Measurements from ENCODE around the gene FLII. TPM values are rescaled to one million over a fixed set of nuclear protein-coding genes. Genes with fewer than 3 reads are reported as not detected.

The FLII gene
- total and polyA plus RNA-seq, 2 of the 8 experiments (the other 6 are each of a cell fraction or from before 2014, with no cell fraction given) = 300 to 549 TPM

DNA sequence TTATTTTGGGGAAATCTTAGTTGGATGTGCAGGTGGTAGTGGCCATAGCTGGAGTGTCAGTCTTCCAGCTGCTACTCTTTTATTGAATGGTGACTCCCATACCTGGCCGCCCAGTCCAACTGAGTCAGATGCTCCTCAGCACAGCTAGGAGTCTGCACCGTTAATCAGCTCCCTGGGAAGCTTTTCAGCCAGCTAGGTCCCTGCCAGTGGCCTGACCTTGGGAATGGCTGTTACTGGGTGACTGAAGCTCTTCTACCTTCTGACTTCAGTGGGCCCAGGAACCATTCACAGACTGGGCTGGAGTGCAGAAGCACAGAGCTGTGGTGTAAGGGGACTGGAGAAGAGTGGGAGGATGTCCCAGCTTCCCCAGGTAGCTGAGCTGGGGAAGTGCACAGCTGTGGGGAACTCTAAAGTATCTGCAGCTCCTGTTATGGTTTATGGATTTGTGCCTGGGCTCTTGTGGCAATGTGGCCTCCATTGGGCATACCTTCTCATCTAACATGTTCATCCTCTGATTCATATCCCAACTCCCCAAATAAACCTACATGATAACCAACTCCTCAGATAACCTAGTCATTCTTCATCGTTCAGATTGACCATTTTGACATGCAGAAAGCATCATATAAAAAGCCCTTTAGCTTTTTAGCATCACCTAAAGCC lies 60.9 kb downstream of the FLII start:
- no peaks in the 10 kb centered on the region for H3K9me3 ChIP-seq (ENCODE audit: insufficient read depth in 2 of 2, low read depth in 1 of 2, low read length in 1 of 2)
- no peak overlapping the region for H3K56ac ChIP-seq (replicated peaks; ENCODE audit: insufficient read length, low read depth, low read length)
- H3K27me3 ChIP-seq (replicated peaks in 1 of 4; ENCODE audit: control insufficient read depth in 3 of 4, extremely low read depth in 1 of 4, insufficient read depth in 3 of 4, low read length in 3 of 4) = no peaks in the 10 kb centered on the region
- H4K20me1 ChIP-seq (replicated peaks in 1 of 2; ENCODE audit: control insufficient read depth in 1 of 2, insufficient read depth in 2 of 2, low read length in 2 of 2) = peaks cover 20 to 40% of the 10 kb centered on the region in 2 experiments
- CTCF ChIA-PET (ENCODE audit: partially characterized antibody) = interaction anchor here (0.6 to 9.0 kb wide), 10 partner anchors 7 to 927 kb away, joined by 3 to 99 read pairs (median 4); no protein-coding TSS in a partner anchor
- POLR2A ChIA-PET (ENCODE audit: partially characterized antibody) = interaction anchor here (0.9 to 4.4 kb wide), 3 partner anchors 13 to 124 kb away, joined by 3 to 34 read pairs (median 4); partner anchors contain the start of genes ALKBH5 and MIEF2
- H2AK5ac ChIP-seq (ENCODE audit: low read depth, low read length) = no peak overlapping the region
- H3K79me2 ChIP-seq (ENCODE audit: control insufficient read depth in 1 of 2, insufficient read depth in 2 of 2, low read length in 2 of 2) = peaks cover 8 to 76% of the 10 kb centered on the region in 2 experiments; a peak in 3 of 4 replicates
- H3K14ac ChIP-seq (ENCODE audit: insufficient read length) = no peak overlapping the region
- H3K9ac ChIP-seq (replicated peaks in 1 of 4; ENCODE audit: extremely low read depth in 1 of 4, low read depth in 3 of 4, low read length in 3 of 4) = no peak overlapping the region
- no peak for TF ChIP-seq MAFK (IDR thresholded peaks at IDR 0.05; ENCODE audit: low read depth, low read length)
- no peak for TF ChIP-seq SP1 (IDR thresholded peaks at IDR 0.05; ENCODE audit: low read depth, low read length)
- TF ChIP-seq BRCA1 (IDR thresholded peaks at IDR 0.05; ENCODE audit: low read depth, low read length) = no peak
- no peak for TF ChIP-seq POLR2A (IDR thresholded peaks at IDR 0.05; ENCODE audit: control extremely low read depth in 1 of 2, low read depth in 2 of 2, low read length in 2 of 2)
- no peak overlapping the region for H4K5ac ChIP-seq (ENCODE audit: insufficient read length, low read depth, low read length)
- H2BK5ac ChIP-seq (ENCODE audit: low read depth, low read length) = no peak overlapping the region
- no peak overlapping the region for H2BK20ac ChIP-seq (ENCODE audit: low read length)
- no peak for FAIRE-seq
- H3K4me1 ChIP-seq (replicated peaks in 1 of 4; ENCODE audit: control insufficient read depth in 3 of 4, insufficient read depth in 4 of 4, low read length in 3 of 4) = peaks cover 0 to 4% (median 1%) of the 10 kb centered on the region in 4 experiments; a peak in 3 of 7 replicates
- no peaks in the 10 kb centered on the region for H3K23me2 ChIP-seq (ENCODE audit: low read depth, low read length)
- 92% methylated on average over 3 of the region's 3 CpGs; no CpG with 5 or more reads in 1 of the 2 experiments for WGBS, 2 experiments (ENCODE audit: extremely low coverage in 1 of 2, insufficient coverage in 1 of 2, insufficient read length in 1 of 2, insufficient replicate concordance in 2 of 2, low coverage in 1 of 2, low lambda C conversion rate in 2 of 2, missing lambda C conversion rate in 1 of 2)
- no peak overlapping the region for H4K91ac ChIP-seq (replicated peaks; ENCODE audit: insufficient read length, low read length)
- H3K36me3 ChIP-seq (ENCODE audit: control insufficient read depth in 2 of 4, insufficient read depth in 4 of 4, low read length in 3 of 4) = peaks cover 11 to 39% (median 28%) of the 10 kb centered on the region in 4 experiments; a peak in 7 of 8 replicates
- no peak for DNase-seq (ENCODE audit: low read depth in 1 of 2, low spot score in 2 of 2)
- H2BK120ac ChIP-seq (replicated peaks; ENCODE audit: low read depth, low read length) = no peak overlapping the region
- H3K23ac ChIP-seq (ENCODE audit: insufficient read length) = no peak overlapping the region
- H3K4me2 ChIP-seq (ENCODE audit: insufficient read depth in 1 of 2, low read depth in 2 of 2, low read length in 2 of 2) = no peak overlapping the region
- H4K8ac ChIP-seq (ENCODE audit: extremely low read depth, insufficient read depth, low read length) = no peak overlapping the region
- no peak overlapping the region for H3K4me3 ChIP-seq (ENCODE audit: extremely low read depth in 1 of 4, insufficient read depth in 2 of 4, low read depth in 3 of 4, low read length in 4 of 4)
- peaks cover 30% of the 10 kb centered on the region for H3K79me1 ChIP-seq (ENCODE audit: low read depth, low read length)
- no peak overlapping the region for H3K27ac ChIP-seq (ENCODE audit: low read depth, low read length)
- no peak overlapping the region for H3K4ac ChIP-seq (replicated peaks; ENCODE audit: insufficient read length, low read depth, low read length)
- no peak overlapping the region for H2AFZ ChIP-seq (ENCODE audit: low read length)
- H3K18ac ChIP-seq (ENCODE audit: extremely low read depth, low read length) = no peak overlapping the region
- no peak overlapping the region for H2BK15ac ChIP-seq (ENCODE audit: low read length)
- no peak overlapping the region for H2BK12ac ChIP-seq (ENCODE audit: low read depth, low read length)
